ENCODE measurements around the gene ZNF814.
A peak's percentile ranks its signal among the peaks of the same experiment; 100 is the strongest.
"Not testable (repeated sequence)": the region's sequence is repeated elsewhere in the genome, so short reads cannot be mapped to it uniquely, and the experiment has no call there.

Gene ZNF814

DNA sequence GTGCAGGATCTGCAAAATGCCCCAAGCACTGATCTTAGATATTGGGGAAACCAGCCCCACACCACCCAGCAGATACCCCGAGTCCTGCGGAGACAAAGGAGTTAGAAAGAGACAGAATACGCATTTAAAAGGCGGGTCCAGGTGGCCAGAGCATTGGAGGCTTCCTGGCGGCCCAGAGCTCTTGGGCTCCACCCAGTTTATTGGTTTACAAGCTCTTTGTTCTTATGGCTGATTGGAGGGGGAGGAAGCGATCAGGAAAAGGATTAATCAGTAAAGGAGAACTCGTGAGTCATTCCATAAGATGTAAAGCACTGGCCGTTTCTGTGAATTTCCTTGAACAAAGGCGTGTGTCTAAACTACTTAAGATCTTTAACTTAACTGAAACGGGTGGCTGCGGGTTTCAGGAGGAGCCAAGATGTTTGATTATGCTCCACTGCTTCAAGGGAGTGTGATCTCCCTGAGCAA lies 38.3 kb downstream of the ZNF814 start:
- in situ Hi-C loops (cut with MboI; ENCODE audit: low pct_unique_long_range_greater_than_20kb, low sequenced_read_pairs, unreplicated experiment) = no loop called here
- no peak for DNase-seq (ENCODE audit: low spot score)
- TF ChIP-seq, protein P1, sequence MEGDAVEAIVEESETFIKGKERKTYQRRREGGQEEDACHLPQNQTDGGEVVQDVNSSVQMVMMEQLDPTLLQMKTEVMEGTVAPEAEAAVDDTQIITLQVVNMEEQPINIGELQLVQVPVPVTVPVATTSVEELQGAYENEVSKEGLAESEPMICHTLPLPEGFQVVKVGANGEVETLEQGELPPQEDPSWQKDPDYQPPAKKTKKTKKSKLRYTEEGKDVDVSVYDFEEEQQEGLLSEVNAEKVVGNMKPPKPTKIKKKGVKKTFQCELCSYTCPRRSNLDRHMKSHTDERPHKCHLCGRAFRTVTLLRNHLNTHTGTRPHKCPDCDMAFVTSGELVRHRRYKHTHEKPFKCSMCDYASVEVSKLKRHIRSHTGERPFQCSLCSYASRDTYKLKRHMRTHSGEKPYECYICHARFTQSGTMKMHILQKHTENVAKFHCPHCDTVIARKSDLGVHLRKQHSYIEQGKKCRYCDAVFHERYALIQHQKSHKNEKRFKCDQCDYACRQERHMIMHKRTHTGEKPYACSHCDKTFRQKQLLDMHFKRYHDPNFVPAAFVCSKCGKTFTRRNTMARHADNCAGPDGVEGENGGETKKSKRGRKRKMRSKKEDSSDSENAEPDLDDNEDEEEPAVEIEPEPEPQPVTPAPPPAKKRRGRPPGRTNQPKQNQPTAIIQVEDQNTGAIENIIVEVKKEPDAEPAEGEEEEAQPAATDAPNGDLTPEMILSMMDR (IDR thresholded peaks at IDR 0.05; ENCODE audit: extremely low read depth, insufficient read depth, missing control alignments) = no peak

DNA sequence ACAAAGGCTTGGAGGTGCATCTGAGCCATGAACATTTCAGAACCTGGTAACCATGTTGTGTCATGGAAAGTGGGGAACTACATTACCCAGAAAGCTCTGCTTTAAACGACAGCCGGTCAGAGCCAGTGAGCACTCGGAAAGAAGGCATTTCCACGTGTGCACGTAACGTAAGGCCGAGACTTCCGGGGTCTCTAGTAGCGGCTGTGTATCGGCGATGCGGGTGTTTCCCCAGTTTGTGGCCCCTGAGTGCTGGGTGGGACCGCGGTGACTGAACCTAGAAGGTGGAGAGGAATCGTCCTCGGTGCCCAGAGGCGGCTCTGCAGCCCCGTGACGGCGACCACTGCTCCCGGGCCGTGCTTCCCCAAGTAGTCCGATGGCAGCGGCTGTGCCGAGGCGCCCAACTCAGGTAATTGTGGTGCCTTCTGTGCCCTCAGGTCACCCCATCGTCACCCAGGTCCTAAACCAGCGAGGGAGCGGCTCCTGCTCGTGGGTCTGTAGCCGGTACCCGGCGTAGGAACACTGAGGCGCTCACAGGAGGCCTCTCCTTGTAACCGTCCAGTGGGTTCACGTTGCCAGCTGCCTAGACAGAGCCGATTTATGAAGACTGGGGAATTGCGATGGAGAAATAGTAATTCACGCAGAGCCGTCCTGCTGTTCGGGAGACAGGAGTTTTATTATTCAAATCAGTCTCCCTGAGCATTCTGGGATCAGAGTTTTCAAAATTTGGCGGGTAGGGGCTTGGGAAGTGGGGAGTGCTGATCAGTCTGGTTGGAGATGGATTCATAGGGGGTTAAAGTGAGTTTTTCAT lies 39.0 kb downstream of the ZNF814 start, which contains the start of gene ZNF587:
Gene ZNF587 (plus strand): TSS at position 194 of the 808 bp plus-strand sequence. CDS start 180 bp downstream, at position 374.
- in situ Hi-C loops (cut with MboI; ENCODE audit: low pct_unique_long_range_greater_than_20kb, low sequenced_read_pairs, unreplicated experiment) = not testable (repeated sequence)
- DNase-seq (ENCODE audit: low spot score) = peak; percentile 73

DNA sequence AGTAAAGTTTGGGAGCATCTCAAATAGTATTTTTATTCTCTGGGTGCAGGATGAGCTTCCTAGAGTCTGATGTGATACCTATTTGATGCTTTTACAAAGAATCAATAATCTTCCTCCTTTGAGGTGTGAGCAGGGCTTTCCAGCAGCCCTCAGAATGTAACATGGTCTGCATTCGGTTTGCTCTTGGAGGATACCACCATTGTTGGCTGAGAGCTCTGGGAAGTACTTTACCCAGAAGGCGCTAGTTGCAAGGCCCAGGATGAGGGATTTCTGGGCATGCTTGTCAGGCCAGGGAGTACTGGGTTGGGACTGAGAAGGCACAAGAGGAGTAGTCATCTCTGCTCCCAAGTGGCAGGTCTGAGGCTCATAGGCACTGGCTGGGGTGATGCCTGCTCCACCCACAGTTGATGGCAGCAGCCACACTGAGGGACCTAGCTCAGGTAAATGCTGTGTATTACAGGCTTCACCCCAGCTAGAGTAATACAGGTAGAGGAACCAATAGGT lies 39.6 kb downstream of the ZNF814 start:
- DNase-seq (ENCODE audit: low spot score); in situ Hi-C loops (cut with MboI; ENCODE audit: low pct_unique_long_range_greater_than_20kb, low sequenced_read_pairs, unreplicated experiment): not testable (repeated sequence)

DNA sequence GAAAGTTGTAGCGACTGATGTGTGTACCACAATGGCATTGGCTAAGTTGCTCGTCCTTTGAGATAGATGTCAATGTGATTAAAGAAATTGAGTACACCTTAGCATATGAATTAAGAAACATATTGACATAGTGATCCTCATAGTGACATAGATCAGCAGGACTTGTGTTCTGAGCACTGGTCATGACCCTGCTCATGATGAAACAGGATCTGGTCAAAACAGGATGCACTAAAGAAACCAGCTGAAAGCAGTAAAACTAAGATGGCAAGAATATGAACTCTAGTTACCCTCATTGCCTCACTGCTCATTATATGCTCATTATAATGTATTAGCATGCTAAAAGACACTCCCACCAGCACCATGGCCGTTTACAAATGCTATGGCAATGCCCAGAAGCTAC lies 41.7 kb downstream of the ZNF814 start:
- DNase-seq (ENCODE audit: low spot score); in situ Hi-C loops (cut with MboI; ENCODE audit: low pct_unique_long_range_greater_than_20kb, low sequenced_read_pairs, unreplicated experiment): not testable (repeated sequence)

DNA sequence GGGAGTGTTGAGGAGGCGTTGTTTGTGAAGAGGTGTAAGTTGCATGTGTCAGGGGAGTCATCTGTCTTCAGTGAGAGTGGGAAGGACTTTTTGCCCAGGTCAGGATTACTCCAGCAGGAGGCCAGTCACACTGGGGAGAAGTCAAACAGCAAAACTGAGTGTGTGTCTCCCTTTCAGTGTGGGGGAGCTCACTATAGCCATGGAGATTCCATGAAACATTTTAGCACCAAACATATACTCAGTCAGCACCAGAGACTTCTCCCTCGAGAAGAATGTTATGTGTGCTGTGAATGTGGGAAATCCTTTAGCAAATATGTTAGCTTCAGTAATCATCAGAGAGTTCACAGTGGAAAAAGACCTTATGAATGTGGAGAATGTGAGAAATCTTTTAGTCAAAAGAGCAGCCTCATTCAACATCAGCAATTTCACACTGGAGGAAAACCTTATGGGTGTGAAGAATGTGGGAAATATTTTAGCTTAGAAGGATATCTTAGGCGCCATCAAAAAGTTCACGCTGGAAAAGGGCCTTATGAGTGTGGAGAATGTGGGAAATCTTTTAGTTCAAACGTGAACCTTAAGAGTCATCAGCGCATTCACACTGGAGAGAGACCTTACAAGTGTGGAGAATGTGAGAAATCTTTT lies 47.6 kb downstream of the ZNF814 start:
- in situ Hi-C loops (cut with MboI; ENCODE audit: low pct_unique_long_range_greater_than_20kb, low sequenced_read_pairs, unreplicated experiment) = no loop called here
- no peak for DNase-seq (ENCODE audit: low spot score)
- TF ChIP-seq, protein P1 (IDR thresholded peaks at IDR 0.05; ENCODE audit: extremely low read depth, insufficient read depth, missing control alignments) = no peak

DNA sequence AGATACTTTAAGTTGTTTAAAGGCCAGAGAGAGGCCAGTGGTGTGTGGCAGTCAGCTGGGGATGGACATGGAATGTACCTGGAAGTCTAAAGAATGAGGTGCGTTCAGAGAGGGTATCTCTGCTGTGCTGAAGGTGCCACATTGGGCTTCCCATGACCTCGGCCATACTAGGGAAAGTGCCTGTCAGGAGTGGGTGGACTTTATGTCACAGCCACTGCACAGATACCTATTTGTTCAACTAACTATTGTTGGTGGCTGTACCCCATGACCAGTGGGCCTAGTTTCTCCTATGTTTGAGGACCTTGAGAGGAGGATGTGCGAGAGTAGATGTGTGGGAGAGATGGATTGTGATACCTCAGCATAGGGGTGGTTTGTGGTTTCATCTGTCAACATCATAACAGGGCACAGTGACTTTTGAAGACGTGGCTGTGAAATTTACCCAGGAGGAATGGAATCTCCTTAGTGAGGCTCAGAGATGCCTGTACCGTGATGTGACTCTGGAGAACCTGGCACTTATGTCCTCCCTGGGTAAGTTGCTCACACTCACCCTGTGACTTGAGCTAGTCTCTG lies 50.1 kb downstream of the ZNF814 start:
- DNase-seq (ENCODE audit: low spot score) = not testable (repeated sequence)

DNA sequence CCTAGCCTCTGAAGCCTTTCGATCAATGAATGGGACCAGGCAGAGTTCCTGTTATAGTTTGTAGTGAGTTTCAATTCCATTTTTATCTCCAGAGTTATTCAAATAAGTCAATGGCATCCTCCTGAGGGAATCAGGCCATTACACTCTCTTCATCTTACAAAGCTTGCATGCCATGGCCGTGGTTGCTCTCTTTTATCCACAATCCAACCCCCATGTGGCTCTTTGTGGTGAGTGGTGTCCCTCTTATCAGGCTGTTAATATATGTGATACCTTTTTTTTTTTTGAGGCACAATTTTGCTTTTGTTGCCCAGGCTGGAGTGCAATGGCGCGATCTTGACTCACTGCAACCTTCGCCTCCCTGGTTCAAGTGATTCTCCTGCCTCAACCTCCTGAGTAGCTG lies 51.8 kb downstream of the ZNF814 start:
- in situ Hi-C loops (cut with MboI; ENCODE audit: low pct_unique_long_range_greater_than_20kb, low sequenced_read_pairs, unreplicated experiment); DNase-seq (ENCODE audit: low spot score): not testable (repeated sequence)

More for the DNA sequence above, 50.1 kb downstream of the ZNF814 start:
- in situ Hi-C loops (cut with MboI; ENCODE audit: low pct_unique_long_range_greater_than_20kb, low sequenced_read_pairs, unreplicated experiment) = not testable (repeated sequence)

DNA sequence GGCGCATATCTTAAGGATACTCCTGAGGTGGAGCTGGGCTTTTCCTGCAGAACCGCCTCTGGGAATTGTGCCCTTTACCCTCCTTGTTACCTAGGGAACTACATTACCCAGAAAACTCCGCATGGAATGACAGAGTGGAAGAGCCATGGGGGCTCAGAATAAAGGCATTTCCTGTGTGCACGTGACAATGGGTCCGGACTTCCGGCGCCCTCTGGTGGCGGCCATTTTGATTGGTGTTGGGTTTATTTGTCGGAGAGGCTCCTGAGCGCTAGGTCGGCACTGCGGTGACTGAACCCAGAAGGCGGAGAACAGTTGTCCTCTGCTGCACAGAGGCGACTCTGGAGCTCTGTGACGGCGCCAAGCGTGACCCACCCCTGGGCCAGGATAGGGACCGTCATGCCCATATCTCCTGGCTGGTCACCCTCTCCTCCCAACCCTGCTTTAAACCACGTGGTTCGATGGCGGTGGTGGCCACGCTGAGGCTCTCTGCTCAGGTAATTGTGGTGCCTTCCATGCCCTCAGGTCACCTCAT lies 58.7 kb downstream of the ZNF814 start, which contains the start of gene ZNF587B:
Gene ZNF587B (plus strand): TSS at position 229 of the 532 bp plus-strand sequence. CDS start 230 bp downstream, at position 459.
- in situ Hi-C loops (cut with MboI; ENCODE audit: low pct_unique_long_range_greater_than_20kb, low sequenced_read_pairs, unreplicated experiment) = no loop called here
- TF ChIP-seq, protein P1 (IDR thresholded peaks at IDR 0.05; ENCODE audit: extremely low read depth, insufficient read depth, missing control alignments) = no peak
- DNase-seq (ENCODE audit: low spot score) = no peak

DNA sequence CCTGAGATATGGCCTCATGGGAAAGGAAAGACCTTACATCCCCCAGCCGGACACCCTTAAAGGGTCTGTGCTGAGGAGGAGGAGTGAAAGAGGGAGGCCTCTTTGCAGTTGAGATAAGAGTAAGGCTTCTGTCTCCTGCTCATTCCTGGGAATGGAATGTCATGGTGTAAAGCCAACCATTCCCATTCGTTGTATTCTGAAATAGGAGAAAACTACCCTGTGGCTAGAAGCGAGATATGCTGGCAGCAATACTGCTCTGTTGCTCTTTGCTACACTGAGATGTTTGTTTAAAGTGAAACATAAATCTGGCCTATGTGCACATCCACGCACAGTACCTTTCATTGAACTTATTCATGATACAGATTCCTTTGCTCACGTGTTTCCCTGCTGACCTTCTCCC lies 59.5 kb downstream of the ZNF814 start:
- in situ Hi-C loops (cut with MboI; ENCODE audit: low pct_unique_long_range_greater_than_20kb, low sequenced_read_pairs, unreplicated experiment) = no loop called here
- DNase-seq (ENCODE audit: low spot score) = no peak
- TF ChIP-seq, protein P1 (IDR thresholded peaks at IDR 0.05; ENCODE audit: extremely low read depth, insufficient read depth, missing control alignments) = no peak

Measured in GM13977 (cell line).